ENCODE measurements around the gene DYRK1A. TPM values are rescaled to one million over a fixed set of nuclear protein-coding genes. Genes with fewer than 3 reads are reported as not detected.

DYRK1A gene
- total RNA-seq, 1 donor from 2014 or later, result 34.4 TPM

DNA sequence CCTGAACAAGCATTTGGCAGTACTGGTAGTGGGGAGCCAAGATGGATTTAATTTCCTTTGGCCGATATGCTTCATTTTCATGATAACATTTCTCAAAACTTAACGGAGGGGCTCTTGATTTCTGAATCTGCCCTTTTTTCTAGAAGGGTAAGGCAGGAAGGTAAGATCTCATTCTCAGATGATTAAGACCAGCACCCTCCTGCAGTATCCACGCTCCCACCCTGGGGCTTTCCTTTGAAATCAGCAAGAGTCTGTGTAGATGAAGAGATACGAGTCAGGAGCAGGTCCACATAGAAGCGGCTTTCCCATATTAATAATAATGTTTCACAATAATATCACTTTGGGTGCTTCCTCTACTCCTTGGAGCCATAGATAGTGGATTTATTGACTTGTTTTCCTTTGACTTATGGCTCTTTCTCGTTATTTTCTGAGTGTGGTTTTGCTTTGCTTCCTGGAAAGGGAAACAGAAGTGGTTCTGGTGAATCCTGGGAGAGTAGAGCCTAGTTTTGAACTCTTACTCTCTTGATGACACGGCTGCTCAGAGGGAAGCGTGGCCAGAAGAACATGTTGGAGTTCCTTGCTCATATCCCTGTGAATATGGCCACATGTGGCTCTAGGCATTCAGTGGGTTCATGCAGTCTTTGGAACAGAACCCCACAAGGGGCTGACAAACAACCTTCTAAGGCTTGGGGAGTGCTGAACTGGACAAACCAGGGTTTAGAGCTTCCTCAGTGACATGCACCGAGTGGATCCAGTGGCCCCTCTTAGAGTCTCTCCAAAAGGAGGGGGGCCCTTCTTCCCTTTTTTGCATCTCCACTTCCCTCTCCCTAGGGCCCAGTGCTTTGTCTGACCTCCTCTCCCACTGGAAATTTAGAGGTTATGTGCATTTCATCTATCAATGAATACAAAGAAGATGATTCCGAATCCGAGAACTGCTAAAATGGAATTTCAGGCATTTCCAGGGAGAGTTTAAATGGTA, 195.7 kb downstream of the DYRK1A start:
- Histone ChIP-seq H3K4me3 (no peak overlapping the region), H3K27me3 (no peaks in the 10 kb centered on the region), H3K9me3 (no peaks in the 10 kb centered on the region), H3K4me1 (peaks cover 3 to 13% of the 10 kb centered on the region in 2 donors), H3K27ac (no peak overlapping the region), H3K36me3 (no peaks in the 10 kb centered on the region)
- TF ChIP-seq, protein P1, sequence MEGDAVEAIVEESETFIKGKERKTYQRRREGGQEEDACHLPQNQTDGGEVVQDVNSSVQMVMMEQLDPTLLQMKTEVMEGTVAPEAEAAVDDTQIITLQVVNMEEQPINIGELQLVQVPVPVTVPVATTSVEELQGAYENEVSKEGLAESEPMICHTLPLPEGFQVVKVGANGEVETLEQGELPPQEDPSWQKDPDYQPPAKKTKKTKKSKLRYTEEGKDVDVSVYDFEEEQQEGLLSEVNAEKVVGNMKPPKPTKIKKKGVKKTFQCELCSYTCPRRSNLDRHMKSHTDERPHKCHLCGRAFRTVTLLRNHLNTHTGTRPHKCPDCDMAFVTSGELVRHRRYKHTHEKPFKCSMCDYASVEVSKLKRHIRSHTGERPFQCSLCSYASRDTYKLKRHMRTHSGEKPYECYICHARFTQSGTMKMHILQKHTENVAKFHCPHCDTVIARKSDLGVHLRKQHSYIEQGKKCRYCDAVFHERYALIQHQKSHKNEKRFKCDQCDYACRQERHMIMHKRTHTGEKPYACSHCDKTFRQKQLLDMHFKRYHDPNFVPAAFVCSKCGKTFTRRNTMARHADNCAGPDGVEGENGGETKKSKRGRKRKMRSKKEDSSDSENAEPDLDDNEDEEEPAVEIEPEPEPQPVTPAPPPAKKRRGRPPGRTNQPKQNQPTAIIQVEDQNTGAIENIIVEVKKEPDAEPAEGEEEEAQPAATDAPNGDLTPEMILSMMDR (IDR thresholded peaks at IDR 0.05), result no peak
- no peak for DNase-seq (ENCODE audit: low spot score in 2 of 2)
- intact Hi-C loops (cut with DNase I), result loop anchor here (2.0 to 10.0 kb wide), 3 partner anchors 29 to 97 kb away; no protein-coding TSS in a partner anchor

DNA sequence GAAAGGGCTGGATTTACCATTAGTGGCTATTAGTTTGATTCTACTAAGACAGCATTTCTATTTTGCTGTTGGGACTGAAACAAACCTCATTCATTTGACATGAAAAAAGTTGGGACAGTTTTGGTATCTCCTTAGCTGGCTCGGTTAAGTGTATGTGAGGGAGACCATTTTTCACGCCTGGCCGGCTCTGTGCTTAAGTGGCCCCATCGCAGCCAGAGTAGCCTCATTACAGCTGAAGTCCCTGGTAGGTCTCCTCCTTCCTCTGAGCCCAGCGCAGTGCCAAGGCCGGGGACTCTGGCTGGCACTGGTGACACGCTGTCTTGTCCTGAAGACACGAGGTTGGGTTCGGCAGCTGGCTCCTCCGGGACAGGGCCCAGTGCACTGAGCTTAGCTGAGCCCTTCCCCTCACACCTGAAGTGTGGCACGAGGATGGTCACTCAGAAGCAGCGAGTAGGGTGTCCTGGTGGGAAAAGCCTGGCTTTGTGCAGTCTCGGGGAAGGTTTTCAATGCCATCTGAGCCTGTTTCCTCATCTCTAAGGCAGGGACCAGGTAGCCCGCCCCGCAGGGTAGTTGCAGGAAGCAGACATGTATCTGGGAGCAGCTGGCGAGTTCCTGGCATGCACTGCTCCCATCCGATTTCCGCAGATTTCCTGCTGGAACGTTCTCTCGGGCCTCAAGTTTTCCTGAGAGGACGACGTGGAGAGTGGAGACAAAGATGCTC, 196.5 kb downstream of the DYRK1A start:
- no peaks in the 10 kb centered on the region for H3K36me3 ChIP-seq
- no peak for DNase-seq (ENCODE audit: low spot score in 2 of 2)
- TF ChIP-seq, protein P1 (IDR thresholded peaks at IDR 0.05), result no peak
- intact Hi-C loops (cut with DNase I), result loop anchor here (2.0 to 10.0 kb wide), 3 partner anchors 30 to 98 kb away; no protein-coding TSS in a partner anchor
- H3K27me3 ChIP-seq, result no peaks in the 10 kb centered on the region
- peaks cover 3 to 13% of the 10 kb centered on the region in 2 donors for H3K4me1 ChIP-seq
- peak overlapping the region; percentile 94 to 97 for H3K27ac ChIP-seq
- H3K4me3 ChIP-seq, result peak overlapping the region; percentile 66 to 78
- H3K9me3 ChIP-seq, result no peaks in the 10 kb centered on the region

GRCh38 chr21:37563641-37564340, 197.2 kb downstream of the DYRK1A start:
- H3K4me3 ChIP-seq, result peak overlapping the region; percentile 66 to 78
- intact Hi-C loops (cut with DNase I), result loop anchor here (1.0 to 10.0 kb wide), 6 partner anchors 31 to 296 kb away; partner anchors contain the start of genes DYRK1A and VPS26C
- H3K27ac ChIP-seq, result peak overlapping the region; percentile 94 to 97
- no peaks in the 10 kb centered on the region for H3K9me3 ChIP-seq
- H3K36me3 ChIP-seq, result no peaks in the 10 kb centered on the region
- peak; percentile 67 to 94 for DNase-seq (ENCODE audit: low spot score in 2 of 2)
- no peaks in the 10 kb centered on the region for H3K27me3 ChIP-seq
- TF ChIP-seq, protein P1 (IDR thresholded peaks at IDR 0.05), result peak; percentile 46 to 64 (median 57)
- H3K4me1 ChIP-seq, result peaks cover 3 to 13% of the 10 kb centered on the region in 2 donors

DNA sequence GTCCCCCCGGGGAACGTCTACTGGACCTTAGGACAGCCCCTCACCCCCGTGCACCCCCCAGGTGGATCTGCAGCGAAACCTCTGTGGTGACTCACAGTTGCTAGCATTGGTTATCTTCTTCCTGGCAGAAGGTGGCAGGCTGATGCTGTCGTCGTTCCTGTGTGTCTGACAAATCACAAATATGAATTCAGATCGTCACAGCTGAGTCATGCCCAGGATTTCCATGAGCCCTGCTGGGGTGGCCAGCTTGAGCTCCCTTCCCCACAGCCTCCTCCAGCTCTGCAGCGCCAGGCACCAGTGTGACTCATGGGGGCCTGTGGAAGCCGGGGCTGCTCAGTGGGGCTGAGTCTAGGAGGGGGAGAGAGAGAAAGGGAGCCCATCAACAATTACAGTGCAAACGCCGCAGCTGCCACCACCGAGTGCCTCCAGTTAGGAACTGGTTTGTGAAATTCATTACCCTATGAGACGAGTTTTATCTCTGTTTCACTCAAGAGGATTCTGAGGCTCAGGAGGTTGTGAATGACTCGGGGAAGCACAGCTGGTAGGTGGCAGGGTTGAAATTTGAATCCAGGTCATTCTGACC, 197.9 kb downstream of the DYRK1A start:
- no peaks in the 10 kb centered on the region for H3K9me3 ChIP-seq
- H3K36me3 ChIP-seq, result no peaks in the 10 kb centered on the region
- TF ChIP-seq, protein P1 (IDR thresholded peaks at IDR 0.05), result no peak
- peak overlapping the region; percentile 94 to 97 for H3K27ac ChIP-seq
- DNase-seq (ENCODE audit: low spot score in 2 of 2), result peak; percentile 81 to 97
- H3K4me1 ChIP-seq, result peaks cover 3 to 13% of the 10 kb centered on the region in 2 donors
- H3K27me3 ChIP-seq, result no peaks in the 10 kb centered on the region
- intact Hi-C loops (cut with DNase I), result loop anchor here (1.0 to 10.0 kb wide), 5 partner anchors 73 to 297 kb away; partner anchors contain the start of genes DYRK1A and VPS26C
- peak overlapping the region; percentile 66 to 78 for H3K4me3 ChIP-seq

Data from ascending aorta (tissue), 2 donors.